Hippocampal formation (tissue), 2 donors: ENCODE results near the gene IFNL3.
"Not testable (repeated sequence)": the region's sequence is repeated elsewhere in the genome, so short reads cannot be mapped to it uniquely, and the experiment has no call there.

Source experiments
- DNase-seq, 2 donors: peaks; one replicate each; lab custom pipeline; 2025; lab: John Stamatoyannopoulos, UW

The IFNL3 gene

DNA sequence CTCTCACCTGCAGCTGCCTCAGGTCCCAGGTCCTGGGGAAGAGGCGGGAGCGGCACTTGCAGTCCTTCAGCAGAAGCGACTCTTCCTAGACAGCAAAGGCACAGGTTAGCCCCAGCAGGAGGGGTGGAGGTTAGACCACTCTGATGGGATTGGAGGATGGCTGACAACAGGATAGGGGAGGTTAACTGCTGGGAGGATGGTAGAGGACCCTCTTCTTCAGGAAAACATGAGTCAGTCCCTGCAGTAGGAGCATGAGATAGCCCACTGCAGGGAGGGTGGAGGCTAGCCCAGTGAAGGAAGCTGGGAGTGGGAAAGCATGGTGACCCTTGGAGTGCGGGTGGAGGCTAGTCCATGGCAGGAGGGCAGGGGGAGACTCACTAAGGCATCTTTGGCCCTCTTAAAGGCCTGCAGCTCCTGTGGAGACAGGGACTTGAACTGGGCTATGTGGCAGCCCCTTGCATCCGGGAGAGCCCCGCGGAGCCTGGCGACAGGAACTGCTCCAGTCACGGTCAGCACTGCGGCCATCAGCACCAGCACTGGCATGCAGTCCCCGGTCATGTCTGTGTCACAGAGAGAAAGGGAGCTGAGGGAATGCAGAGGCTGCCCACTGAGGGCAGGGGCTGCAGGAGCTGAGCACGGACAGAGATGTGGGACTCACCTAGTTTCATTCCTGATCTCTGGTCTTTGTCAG is at the start of gene IFNL3:
Gene IFNL3 (minus strand): TSS at position 597 of the 691 bp plus-strand sequence. CDS start 39 bp downstream, at position 558.
- DNase-seq = not testable (repeated sequence)

- no peak for DNase-seq
Observed at GRCh38 chr19:39293394-39293793, 48.6 kb upstream of the IFNL3 start.

DNA sequence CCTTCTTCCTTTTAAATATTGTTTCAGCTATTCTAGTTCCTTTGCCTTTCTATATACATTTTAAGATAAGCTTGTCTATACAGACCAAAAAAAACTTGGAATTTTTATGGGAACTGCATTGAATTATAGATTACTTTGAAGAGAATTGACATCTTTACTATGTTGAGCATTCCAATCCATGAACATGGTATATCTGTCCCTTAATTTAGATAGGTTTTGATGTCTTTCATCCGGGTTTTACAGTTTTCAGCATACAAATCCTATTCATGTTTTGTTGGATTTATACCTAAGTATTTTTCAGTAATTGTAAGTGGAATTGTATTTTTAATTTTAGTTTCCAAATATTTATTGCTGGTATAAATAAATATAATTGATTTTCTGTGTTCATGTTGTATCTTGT is 39.2 kb upstream of the IFNL3 start:
- no peak for DNase-seq

DNA sequence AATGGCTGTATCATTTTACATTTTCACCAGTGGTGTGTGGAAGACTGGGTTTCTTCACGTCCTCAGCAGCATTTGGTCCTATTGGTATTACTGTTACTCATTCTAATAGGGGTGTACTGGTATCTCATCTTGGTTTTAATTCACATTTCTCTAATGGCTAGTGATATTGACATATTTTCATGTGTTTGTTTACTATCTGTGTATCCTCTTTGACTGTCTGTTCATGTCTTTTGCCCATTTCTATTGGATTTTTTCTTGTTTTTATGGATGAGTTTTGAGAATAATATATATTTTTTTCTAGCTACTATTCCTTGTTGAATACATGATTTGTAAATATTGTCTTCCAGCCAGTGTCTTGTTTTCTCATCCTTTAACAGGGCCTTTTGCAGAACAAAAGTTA is 37.2 kb upstream of the IFNL3 start:
- no peak for DNase-seq

- no peak for DNase-seq
Observed at GRCh38 chr19:39277598-39277997, 32.8 kb upstream of the IFNL3 start.

- DNase-seq = no peak
Observed at GRCh38 chr19:39276740-39277139, 31.9 kb upstream of the IFNL3 start.

DNA sequence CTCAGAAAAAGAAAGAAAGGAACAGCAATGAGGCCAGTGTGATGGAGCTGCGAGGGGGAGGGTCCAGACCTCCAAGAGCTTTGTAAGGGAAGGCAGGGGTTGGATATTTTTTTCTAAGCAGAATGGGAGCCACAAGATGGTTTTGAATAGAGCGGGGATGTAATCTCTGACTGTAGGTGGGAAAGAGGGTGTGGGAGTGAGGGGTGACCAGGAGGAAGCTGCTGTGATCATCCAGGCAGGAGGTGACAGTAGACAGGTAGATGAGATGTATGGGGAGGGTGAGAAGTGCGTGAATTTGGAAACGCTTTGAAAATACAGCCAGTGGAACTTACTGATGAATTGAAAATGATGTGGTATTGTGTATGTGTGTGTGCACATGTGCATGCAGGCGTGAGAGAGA is 30.8 kb upstream of the IFNL3 start:
- DNase-seq = no peak

GRCh38 chr19:39273859-39274258 is 29.1 kb upstream of the IFNL3 start:
- not testable (repeated sequence) for DNase-seq

GRCh38 chr19:39270036-39270871 is 25.4 kb upstream of the IFNL3 start:
- DNase-seq = no peak

DNA sequence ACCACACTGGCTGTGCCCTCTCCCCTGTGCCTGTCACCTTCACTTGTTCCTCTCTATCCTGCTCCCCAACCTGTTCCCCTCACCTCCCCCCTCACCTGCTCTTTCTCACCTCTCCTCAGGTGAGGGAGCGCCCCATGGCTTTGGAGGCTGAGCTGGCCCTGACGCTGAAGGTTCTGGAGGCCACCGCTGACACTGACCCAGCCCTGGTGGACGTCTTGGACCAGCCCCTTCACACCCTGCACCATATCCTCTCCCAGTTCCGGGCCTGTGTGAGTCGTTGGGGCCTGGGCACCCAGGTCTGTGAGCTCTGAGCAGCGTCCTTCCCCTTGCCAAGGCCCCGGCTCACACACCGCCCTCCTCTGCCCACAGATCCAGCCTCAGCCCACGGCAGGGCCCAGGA is 24.6 kb upstream of the IFNL3 start:
- DNase-seq = not testable (repeated sequence)

GRCh38 chr19:39268531-39269223 is 23.9 kb upstream of the IFNL3 start:
- not testable (repeated sequence) for DNase-seq

- not testable (repeated sequence) for DNase-seq
Observed at GRCh38 chr19:39268085-39268484, 23.3 kb upstream of the IFNL3 start, which contains the start of gene IFNL2. IFNL2 (plus strand) TSS chr19:39268396; CDS start chr19:39268569, 173 bp downstream.

GRCh38 chr19:39265321-39265916 is 20.6 kb upstream of the IFNL3 start:
- DNase-seq = no peak

- DNase-seq = no peak
Observed at GRCh38 chr19:39264306-39265290, 19.8 kb upstream of the IFNL3 start.

GRCh38 chr19:39263912-39264305 is 19.1 kb upstream of the IFNL3 start:
- no peak for DNase-seq

DNA sequence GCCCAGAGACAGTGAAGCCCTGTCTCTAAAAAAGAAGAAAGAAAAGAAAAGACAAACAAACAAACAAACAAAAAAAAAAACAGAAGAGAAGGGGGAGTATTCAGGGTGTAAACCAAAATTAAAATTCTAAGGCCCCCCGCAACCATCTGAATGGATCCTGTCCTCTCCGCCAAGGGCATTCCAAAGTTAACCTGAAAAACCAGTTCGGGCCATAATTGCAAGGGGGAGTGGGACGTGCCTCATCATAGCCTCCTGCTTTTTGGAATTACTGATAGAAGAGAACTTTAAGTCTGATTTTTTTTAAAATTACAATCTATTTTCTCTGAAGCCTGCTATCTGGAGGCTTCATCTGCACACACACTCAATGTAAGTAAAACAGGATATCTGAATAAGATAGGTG is 17.7 kb upstream of the IFNL3 start:
- DNase-seq = no peak

- no peak for DNase-seq
Observed at GRCh38 chr19:39261704-39262103, 16.9 kb upstream of the IFNL3 start.

DNA sequence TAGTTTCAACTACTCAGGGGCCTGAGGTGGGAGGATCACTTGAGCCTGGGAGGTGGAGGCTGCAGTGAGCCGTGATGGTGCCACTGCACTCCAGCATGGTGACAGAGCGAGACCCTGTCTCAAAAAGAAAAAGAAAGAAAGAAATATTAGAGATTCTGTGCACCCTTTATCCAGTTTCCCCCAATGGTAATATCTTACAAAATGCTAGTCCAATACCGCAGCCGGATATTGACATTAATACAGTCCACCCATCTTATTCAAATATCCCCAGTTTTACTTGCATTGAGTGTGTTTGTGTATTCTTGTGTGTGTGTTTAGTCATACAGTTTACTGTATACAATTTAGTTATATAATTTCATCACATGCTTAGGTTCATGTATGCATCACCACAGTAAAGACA is 12.4 kb upstream of the IFNL3 start:
- DNase-seq = no peak

DNA sequence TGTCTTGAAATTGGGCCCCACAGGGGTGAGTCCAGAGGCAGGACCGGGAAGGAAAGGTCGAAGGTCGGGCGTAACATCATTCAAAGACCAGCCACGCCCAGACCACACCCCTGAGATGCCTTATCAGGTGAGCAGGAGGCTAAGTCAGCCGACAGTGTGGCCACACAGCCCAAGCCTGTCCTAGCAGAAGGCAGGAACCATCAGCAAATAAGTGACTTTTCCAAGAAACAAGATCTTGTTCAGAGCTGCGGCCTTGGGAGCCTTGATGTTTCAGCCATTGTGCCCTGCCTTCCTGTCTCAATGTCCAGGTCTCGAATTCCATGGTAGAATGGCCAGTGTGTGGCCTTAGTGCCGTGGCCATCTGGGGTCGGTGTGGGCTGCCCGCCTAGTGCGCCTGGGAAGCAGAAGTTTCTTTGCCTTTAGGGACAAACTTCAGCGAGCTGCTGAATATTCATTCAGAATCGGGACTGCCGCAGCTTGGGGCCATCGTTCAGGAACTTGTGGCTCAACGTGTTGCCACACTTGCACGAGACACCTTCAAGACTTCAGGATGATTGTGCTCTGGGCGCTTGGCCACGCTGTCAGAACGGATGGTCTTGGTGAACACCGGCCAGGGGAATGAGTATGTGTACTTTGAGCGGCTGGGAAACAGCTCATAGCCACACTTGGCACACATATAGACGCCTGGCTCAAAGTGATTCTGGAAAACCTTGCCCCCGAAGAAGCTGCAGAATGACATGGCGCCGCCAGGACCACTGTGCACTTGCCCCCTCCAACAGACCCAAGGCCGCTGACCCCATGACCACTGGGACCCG is 9.9 kb upstream of the IFNL3 start:
- DNase-seq = no peak
